ENCODE results near the gene TLE4. TPM values are rescaled to one million over a fixed set of nuclear protein-coding genes. Genes with fewer than 3 reads are reported as not detected.

The TLE4 gene
- total RNA-seq, 3 donors from 2014 or later, result 13.4 to 18.9 (median 14.1) TPM

GRCh38 chr9:79766091-79766490 is 194.3 kb downstream of the TLE4 start:
- Mint-ChIP-seq H3K36me3 (ENCODE audit: insufficient read depth) (no peaks in the 10 kb centered on the region), H3K4me3 (no peak overlapping the region), H3K27me3 (ENCODE audit: low read depth) (peaks cover 2% of the 10 kb centered on the region), H3K9me3 (no peaks in the 10 kb centered on the region), H3K4me1 (ENCODE audit: low read depth) (no peaks in the 10 kb centered on the region)
- DNase-seq (no peak), ATAC-seq (no peak)

DNA sequence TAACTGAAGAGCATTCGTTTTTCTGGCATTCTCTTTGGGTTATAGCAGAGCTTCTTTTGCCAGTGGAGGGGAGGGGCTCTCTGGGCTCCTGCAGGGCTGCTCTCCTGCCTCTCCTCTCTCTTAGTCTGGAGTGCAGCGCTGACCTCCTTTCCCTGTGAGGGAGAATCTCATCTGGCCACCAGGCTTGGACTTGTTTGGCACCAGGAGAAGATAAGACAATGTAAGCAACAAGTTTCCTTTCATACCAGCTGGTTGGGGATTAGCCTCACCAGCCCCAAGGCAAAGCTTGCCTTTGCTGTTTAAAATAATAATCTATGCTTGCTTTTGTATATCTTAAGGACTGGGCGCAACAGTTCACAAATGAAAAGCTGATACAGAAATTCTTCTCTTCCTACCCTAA is 196.4 kb downstream of the TLE4 start:
- Mint-ChIP-seq H3K36me3 (ENCODE audit: insufficient read depth) (no peaks in the 10 kb centered on the region), H3K4me3 (no peak overlapping the region), H3K27me3 (ENCODE audit: low read depth) (peaks cover 2% of the 10 kb centered on the region), H3K4me1 (ENCODE audit: low read depth) (no peaks in the 10 kb centered on the region), H3K9me3 (no peaks in the 10 kb centered on the region)
- no peak for DNase-seq
- no peak for ATAC-seq

DNA sequence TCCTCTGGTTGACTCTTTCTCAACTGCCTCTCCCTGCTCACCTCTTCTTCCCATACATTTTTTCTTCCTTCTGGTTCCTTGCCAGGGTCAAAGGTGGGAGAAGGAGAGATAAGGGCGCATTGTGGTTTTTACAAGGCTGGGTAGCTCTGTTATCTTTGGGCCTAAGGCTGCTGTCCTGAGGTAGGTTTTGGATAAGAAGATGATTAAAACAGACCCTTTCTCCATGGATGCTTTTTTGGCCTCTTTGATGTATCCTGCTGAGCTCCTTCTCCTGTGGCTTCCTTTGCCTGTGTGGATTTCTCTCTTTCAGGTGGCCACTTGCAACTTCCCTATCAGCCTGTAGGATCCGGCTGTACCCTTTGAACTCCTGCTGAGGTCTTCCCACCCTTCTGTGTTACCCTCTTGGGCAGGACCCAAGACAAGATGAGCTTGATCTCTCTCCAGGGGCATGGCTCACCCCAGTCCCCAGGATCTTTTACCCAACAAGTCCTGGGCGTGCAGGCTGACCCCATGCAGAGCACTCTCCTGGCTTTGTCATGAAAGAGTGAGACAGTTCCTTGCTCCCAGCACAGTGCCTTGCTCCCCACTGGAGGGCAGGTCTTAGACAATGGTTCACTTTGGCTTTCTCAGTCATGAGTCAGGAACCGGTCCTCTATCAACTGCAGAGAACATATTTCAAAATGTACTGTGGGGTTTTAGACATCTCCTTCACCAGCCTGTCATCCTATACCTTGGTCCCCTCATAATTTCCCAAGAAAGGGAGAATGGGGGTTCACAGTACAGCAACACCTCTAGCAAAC is 197.9 kb downstream of the TLE4 start:
- DNase-seq (no peak), ATAC-seq (no peak)
- Mint-ChIP-seq H3K27me3 (ENCODE audit: low read depth) (peaks cover 2% of the 10 kb centered on the region), H3K4me3 (no peak overlapping the region), H3K36me3 (ENCODE audit: insufficient read depth) (no peaks in the 10 kb centered on the region), H3K9me3 (no peaks in the 10 kb centered on the region), H3K4me1 (ENCODE audit: low read depth) (no peaks in the 10 kb centered on the region)

GRCh38 chr9:79774356-79774755 is 202.6 kb downstream of the TLE4 start:
- no peaks in the 10 kb centered on the region for H3K36me3 Mint-ChIP-seq (ENCODE audit: insufficient read depth)
- DNase-seq (no peak), ATAC-seq (no peak)
- H3K4me1 Mint-ChIP-seq (ENCODE audit: low read depth), result no peaks in the 10 kb centered on the region
- H3K27me3 Mint-ChIP-seq (ENCODE audit: low read depth), result no peaks in the 10 kb centered on the region
- H3K4me3 Mint-ChIP-seq, result no peak overlapping the region
- no peaks in the 10 kb centered on the region for H3K9me3 Mint-ChIP-seq
